ENCODE measurements around the gene FOXO3. TPM values are rescaled to one million over a fixed set of nuclear protein-coding genes. Genes with fewer than 3 reads are reported as not detected.

The FOXO3 gene
- total RNA-seq, 1 donor from 2014 or later: 13.9 TPM

- no peak for DNase-seq (ENCODE audit: low read depth in 2 of 2)
Observed at GRCh38 chr6:108574457-108575141, 13.9 kb downstream of the FOXO3 start.

- DNase-seq (ENCODE audit: low read depth in 2 of 2): no peak
Observed at GRCh38 chr6:108575905-108576494, 15.3 kb downstream of the FOXO3 start.

- DNase-seq (ENCODE audit: low read depth in 2 of 2): peak in 1 of 2 donors; percentile 28
Observed at GRCh38 chr6:108576709-108577108, 16.0 kb downstream of the FOXO3 start.

GRCh38 chr6:108578166-108578565 lies 17.4 kb downstream of the FOXO3 start:
- DNase-seq (ENCODE audit: low read depth in 2 of 2): no peak

- no peak for DNase-seq (ENCODE audit: low read depth in 2 of 2)
Observed at GRCh38 chr6:108578595-108579327, 18.0 kb downstream of the FOXO3 start.

- DNase-seq (ENCODE audit: low read depth in 2 of 2): no peak
Observed at GRCh38 chr6:108579328-108579721, 18.6 kb downstream of the FOXO3 start.

GRCh38 chr6:108580646-108581045 lies 19.9 kb downstream of the FOXO3 start:
- DNase-seq (ENCODE audit: low read depth in 2 of 2): no peak

- DNase-seq (ENCODE audit: low read depth in 2 of 2): peak; percentile 55 to 75
Observed at GRCh38 chr6:108581237-108581931, 20.7 kb downstream of the FOXO3 start.

- no peak for DNase-seq (ENCODE audit: low read depth in 2 of 2)
Observed at GRCh38 chr6:108581932-108582475, 21.3 kb downstream of the FOXO3 start.

GRCh38 chr6:108582618-108583017 lies 21.9 kb downstream of the FOXO3 start:
- no peak for DNase-seq (ENCODE audit: low read depth in 2 of 2)

- DNase-seq (ENCODE audit: low read depth in 2 of 2): no peak
Observed at GRCh38 chr6:108584323-108584722, 23.6 kb downstream of the FOXO3 start.

GRCh38 chr6:108585359-108585758 lies 24.6 kb downstream of the FOXO3 start:
- DNase-seq (ENCODE audit: low read depth in 2 of 2): no peak

GRCh38 chr6:108585921-108586536 lies 25.3 kb downstream of the FOXO3 start:
- DNase-seq (ENCODE audit: low read depth in 2 of 2): no peak

GRCh38 chr6:108587258-108588059 lies 26.7 kb downstream of the FOXO3 start:
- DNase-seq (ENCODE audit: low read depth in 2 of 2): peak; percentile 44 to 68

GRCh38 chr6:108588586-108588985 lies 27.9 kb downstream of the FOXO3 start:
- peak in 1 of 2 donors; percentile 75 for DNase-seq (ENCODE audit: low read depth in 2 of 2)

- DNase-seq (ENCODE audit: low read depth in 2 of 2): peak; percentile 32 to 87
Observed at GRCh38 chr6:108589244-108589791, 28.6 kb downstream of the FOXO3 start.

GRCh38 chr6:108591040-108591816 lies 30.5 kb downstream of the FOXO3 start:
- peak in 1 of 2 donors; percentile 59 for DNase-seq (ENCODE audit: low read depth in 2 of 2)

GRCh38 chr6:108592371-108593337 lies 31.9 kb downstream of the FOXO3 start:
- DNase-seq (ENCODE audit: low read depth in 2 of 2): no peak

All from lung microvascular endothelial cell (primary cell).